ENCODE measurements around the gene CLCN5. TPM values are rescaled to one million over a fixed set of nuclear protein-coding genes. Genes with fewer than 3 reads are reported as not detected.

Gene CLCN5
- total and polyA plus RNA-seq, 2 experiments from 2014 or later = 11.0 to 50.6 TPM

- no peak overlapping the region for H2AFZ ChIP-seq
- no peaks in the 10 kb centered on the region for H3K27me3 ChIP-seq
- no peaks in the 10 kb centered on the region for H3K9me3 ChIP-seq (ENCODE audit: low read depth)
- no peaks in the 10 kb centered on the region for H3K36me3 ChIP-seq (replicated peaks; ENCODE audit: insufficient read depth, low read depth)
- no peaks in the 10 kb centered on the region for H4K20me1 ChIP-seq (ENCODE audit: insufficient read depth, poor library complexity, severe bottlenecking)
- H3K4me3 ChIP-seq = no peak overlapping the region
- no peak for DNase-seq (ENCODE audit: low spot score)
- peaks cover 4% of the 10 kb centered on the region for H3K4me1 ChIP-seq (ENCODE audit: insufficient read depth)
- H3K27ac ChIP-seq = no peak overlapping the region
- no peak overlapping the region for H3K4me2 ChIP-seq
- TF ChIP-seq EZH2 (IDR thresholded peaks at IDR 0.05; ENCODE audit: borderline replicate concordance) (no peak), CTCF (IDR thresholded peaks at IDR 0.05; ENCODE audit: poor library complexity) (no peak), EZH2phosphoT487 (IDR thresholded peaks at IDR 0.05; ENCODE audit: low read depth, severe bottlenecking, unreplicated experiment) (no peak)
- no peaks in the 10 kb centered on the region for H3K9me2 ChIP-seq (replicated peaks; ENCODE audit: insufficient read depth)
- H3K79me2 ChIP-seq = no peaks in the 10 kb centered on the region
- WGBS (ENCODE audit: low lambda C conversion rate, missing lambda C conversion rate) = 49% methylated on average over 4 of the region's 4 CpGs
These were observed 54.3 kb downstream of the CLCN5 start for GRCh38 chrX:49976682-49977197.

GRCh38 chrX:49977319-49978090 lies 55.1 kb downstream of the CLCN5 start:
- Histone ChIP-seq H3K4me1 (ENCODE audit: insufficient read depth) (peaks cover 4% of the 10 kb centered on the region), H3K9me3 (ENCODE audit: low read depth) (no peaks in the 10 kb centered on the region), H3K27me3 (no peaks in the 10 kb centered on the region), H3K27ac (no peak overlapping the region), H3K79me2 (no peaks in the 10 kb centered on the region), H3K9me2 (replicated peaks; ENCODE audit: insufficient read depth) (no peaks in the 10 kb centered on the region), H3K4me3 (no peak overlapping the region), H3K36me3 (replicated peaks; ENCODE audit: insufficient read depth, low read depth) (no peaks in the 10 kb centered on the region), H4K20me1 (ENCODE audit: insufficient read depth, poor library complexity, severe bottlenecking) (no peaks in the 10 kb centered on the region), H3K4me2 (no peak overlapping the region), H2AFZ (no peak overlapping the region)
- 51% methylated on average over 9 of the region's 9 CpGs for WGBS (ENCODE audit: low lambda C conversion rate, missing lambda C conversion rate)
- DNase-seq (ENCODE audit: low spot score) = no peak
- TF ChIP-seq CTCF (IDR thresholded peaks at IDR 0.05; ENCODE audit: poor library complexity) (no peak), EZH2phosphoT487 (IDR thresholded peaks at IDR 0.05; ENCODE audit: low read depth, severe bottlenecking, unreplicated experiment) (no peak), EZH2 (IDR thresholded peaks at IDR 0.05; ENCODE audit: borderline replicate concordance) (no peak)

- TF ChIP-seq EZH2phosphoT487 (IDR thresholded peaks at IDR 0.05; ENCODE audit: low read depth, severe bottlenecking, unreplicated experiment) (no peak), CTCF (IDR thresholded peaks at IDR 0.05; ENCODE audit: poor library complexity) (no peak), EZH2 (IDR thresholded peaks at IDR 0.05; ENCODE audit: borderline replicate concordance) (no peak)
These were observed 55.8 kb downstream of the CLCN5 start for GRCh38 chrX:49978176-49978575.

More at GRCh38 chrX:49978176-49978575, 55.8 kb downstream of the CLCN5 start:
- H3K79me2 ChIP-seq = no peaks in the 10 kb centered on the region
- no peaks in the 10 kb centered on the region for H3K9me3 ChIP-seq (ENCODE audit: low read depth)
- H3K27me3 ChIP-seq = no peaks in the 10 kb centered on the region
- no peak overlapping the region for H3K4me3 ChIP-seq
- H3K9me2 ChIP-seq (replicated peaks; ENCODE audit: insufficient read depth) = no peaks in the 10 kb centered on the region
- 63% methylated on average over 2 of the region's 2 CpGs for WGBS (ENCODE audit: low lambda C conversion rate, missing lambda C conversion rate)
- DNase-seq (ENCODE audit: low spot score) = no peak
- H3K36me3 ChIP-seq (replicated peaks; ENCODE audit: insufficient read depth, low read depth) = no peaks in the 10 kb centered on the region
- no peak overlapping the region for H3K27ac ChIP-seq
- H4K20me1 ChIP-seq (ENCODE audit: insufficient read depth, poor library complexity, severe bottlenecking) = no peaks in the 10 kb centered on the region
- no peak overlapping the region for H3K4me2 ChIP-seq
- H2AFZ ChIP-seq = no peak overlapping the region
- H3K4me1 ChIP-seq (ENCODE audit: insufficient read depth) = peaks cover 4% of the 10 kb centered on the region
